GM12865 (cell line): ENCODE results near the gene DLG2.

Experiments used
- DNase-seq: peaks from one replicate; pipeline ENCODE4 v3.0.0; 2010; ENCODE audit warnings: low read depth
- H3K4me3 ChIP-seq: 2 replicates; pipeline ENCODE4 v1.5.1; 2011; ENCODE audit warnings: mild to moderate bottlenecking, low read depth, low read length, control low read depth
- TF ChIP-seq, protein P1 (sequence below): IDR thresholded peaks from 2 replicates; pipeline ENCODE4 v1.5.1; 2011; ENCODE audit warnings: low read length, control low read depth, low read depth, inconsistent platforms; ENCODE audit not compliant: insufficient read depth; ENCODE audit errors: missing control alignments

The DLG2 gene

DNA sequence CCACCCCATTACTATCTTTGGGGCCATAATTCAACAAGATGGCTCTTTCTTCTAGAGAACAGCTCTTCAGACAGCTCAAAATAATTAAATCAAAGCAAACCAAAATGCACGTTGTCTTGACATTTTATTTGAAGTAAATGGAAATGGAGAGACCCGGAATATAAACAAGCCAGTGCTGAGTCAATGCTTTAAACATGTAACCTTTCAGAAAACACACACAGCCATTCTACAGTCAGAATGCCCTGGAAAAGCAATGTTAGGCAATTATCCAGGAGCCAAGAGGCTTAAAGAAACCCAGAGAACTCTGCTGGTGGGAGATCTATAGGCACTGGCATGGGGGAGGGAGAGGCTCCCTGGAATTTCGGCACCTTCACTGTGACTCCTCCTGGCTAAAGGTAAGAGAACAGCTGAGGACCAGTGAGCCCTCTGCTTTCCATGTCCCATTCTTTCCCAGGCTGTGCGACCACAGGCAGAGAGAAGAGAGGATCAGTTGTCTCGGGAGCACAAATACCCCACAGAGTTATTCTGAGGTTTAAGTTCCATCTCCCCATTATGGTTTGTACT lies 2086.9 kb downstream of the DLG2 start:
- TF ChIP-seq, protein P1, sequence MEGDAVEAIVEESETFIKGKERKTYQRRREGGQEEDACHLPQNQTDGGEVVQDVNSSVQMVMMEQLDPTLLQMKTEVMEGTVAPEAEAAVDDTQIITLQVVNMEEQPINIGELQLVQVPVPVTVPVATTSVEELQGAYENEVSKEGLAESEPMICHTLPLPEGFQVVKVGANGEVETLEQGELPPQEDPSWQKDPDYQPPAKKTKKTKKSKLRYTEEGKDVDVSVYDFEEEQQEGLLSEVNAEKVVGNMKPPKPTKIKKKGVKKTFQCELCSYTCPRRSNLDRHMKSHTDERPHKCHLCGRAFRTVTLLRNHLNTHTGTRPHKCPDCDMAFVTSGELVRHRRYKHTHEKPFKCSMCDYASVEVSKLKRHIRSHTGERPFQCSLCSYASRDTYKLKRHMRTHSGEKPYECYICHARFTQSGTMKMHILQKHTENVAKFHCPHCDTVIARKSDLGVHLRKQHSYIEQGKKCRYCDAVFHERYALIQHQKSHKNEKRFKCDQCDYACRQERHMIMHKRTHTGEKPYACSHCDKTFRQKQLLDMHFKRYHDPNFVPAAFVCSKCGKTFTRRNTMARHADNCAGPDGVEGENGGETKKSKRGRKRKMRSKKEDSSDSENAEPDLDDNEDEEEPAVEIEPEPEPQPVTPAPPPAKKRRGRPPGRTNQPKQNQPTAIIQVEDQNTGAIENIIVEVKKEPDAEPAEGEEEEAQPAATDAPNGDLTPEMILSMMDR = no peak
- DNase-seq = no peak
- no peak overlapping the region for H3K4me3 ChIP-seq

GRCh38 chr11:83538286-83538685 lies 2088.9 kb downstream of the DLG2 start:
- DNase-seq = no peak
- no peak overlapping the region for H3K4me3 ChIP-seq
- TF ChIP-seq, protein P1 = no peak

- no peak overlapping the region for H3K4me3 ChIP-seq
- TF ChIP-seq, protein P1 = no peak
- DNase-seq = no peak
Measured at GRCh38 chr11:83537131-83537610, 2090.0 kb downstream of the DLG2 start.

- TF ChIP-seq, protein P1 = no peak
Measured at GRCh38 chr11:83533166-83533565, 2094.0 kb downstream of the DLG2 start.

DNA sequence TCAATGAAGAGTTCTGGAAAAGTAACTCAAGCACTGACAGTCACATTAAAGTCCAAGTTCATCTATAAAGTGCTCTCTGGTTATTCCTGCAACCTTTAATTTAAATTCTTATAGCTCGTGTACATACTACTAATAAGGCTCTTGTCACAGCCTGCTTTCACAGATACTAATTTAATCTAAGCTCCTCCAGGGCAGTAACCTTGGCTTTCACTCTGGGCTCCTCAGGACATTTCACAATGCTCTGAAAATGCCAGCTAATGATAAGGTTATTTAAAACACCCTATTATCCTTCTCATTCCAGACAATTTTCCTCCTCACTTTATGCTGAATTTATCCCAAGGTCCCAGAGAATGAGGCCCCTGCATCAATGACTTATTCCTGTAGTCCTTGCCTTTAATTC lies 2098.3 kb downstream of the DLG2 start:
- H3K4me3 ChIP-seq = no peak overlapping the region
- TF ChIP-seq, protein P1 = no peak
- no peak for DNase-seq

More at GRCh38 chr11:83533166-83533565, 2094.0 kb downstream of the DLG2 start:
- no peak for DNase-seq
- no peak overlapping the region for H3K4me3 ChIP-seq

DNA sequence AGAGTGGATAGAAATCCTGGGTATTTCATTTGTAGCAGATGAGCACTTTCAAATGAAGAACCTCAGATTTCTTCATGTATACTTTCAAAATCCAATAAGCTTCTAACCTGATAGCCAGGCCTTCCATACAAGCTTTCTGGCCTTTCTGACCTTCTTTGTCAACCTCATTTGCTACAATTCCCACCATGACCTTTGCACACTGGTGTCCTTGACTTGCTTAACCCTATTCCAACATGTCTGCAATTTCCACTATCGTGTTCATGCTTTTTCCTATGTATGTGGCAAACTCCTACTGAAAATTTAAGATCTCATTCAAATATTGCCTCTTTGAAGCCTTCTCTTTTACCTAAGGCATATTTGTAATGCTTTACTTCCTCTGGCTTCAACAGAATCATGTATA lies 2098.9 kb downstream of the DLG2 start:
- TF ChIP-seq, protein P1 = no peak
- H3K4me3 ChIP-seq = no peak overlapping the region
- no peak for DNase-seq

DNA sequence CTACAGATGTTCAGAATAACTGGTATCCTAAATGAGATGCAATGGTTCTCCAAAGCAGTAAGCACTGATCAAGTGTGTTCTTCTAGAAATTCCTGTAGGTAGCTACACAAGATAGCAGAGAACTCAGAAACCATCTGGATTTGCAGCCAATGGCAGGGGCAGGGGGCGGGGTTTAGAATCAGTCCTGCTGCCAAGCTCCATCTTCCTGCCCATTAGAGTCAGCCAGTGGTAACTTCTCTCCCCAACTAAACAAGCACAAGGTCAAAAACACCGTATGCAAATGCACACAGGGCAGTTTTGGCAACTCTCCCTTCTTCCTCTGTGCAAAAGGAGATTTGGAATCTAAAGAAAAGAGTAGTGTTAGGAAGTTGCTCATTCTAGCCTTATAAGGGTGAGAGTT lies 2103.5 kb downstream of the DLG2 start:
- TF ChIP-seq, protein P1 = no peak
- no peak overlapping the region for H3K4me3 ChIP-seq
- peak; percentile 5 for DNase-seq
